ENCODE measurements around the gene BDH2.

Gene BDH2

GRCh38 chr4:103089481-103089880, 10.2 kb downstream of the BDH2 start:
- H3K4me3 ChIP-seq (ENCODE audit: low read length) = no peak overlapping the region
- no peak for DNase-seq (ENCODE audit: low read depth, low spot score)

GRCh38 chr4:103086551-103086950, 13.1 kb downstream of the BDH2 start:
- DNase-seq (ENCODE audit: low read depth, low spot score) = no peak
- H3K4me3 ChIP-seq (ENCODE audit: low read length) = no peak overlapping the region

GRCh38 chr4:103085555-103086196, 14.0 kb downstream of the BDH2 start:
- DNase-seq (ENCODE audit: low read depth, low spot score) = no peak
- no peak overlapping the region for H3K4me3 ChIP-seq (ENCODE audit: low read length)

GRCh38 chr4:103079621-103080020, 20.0 kb downstream of the BDH2 start:
- no peak overlapping the region for H3K4me3 ChIP-seq (ENCODE audit: low read length)
- no peak for DNase-seq (ENCODE audit: low read depth, low spot score)

- H3K4me3 ChIP-seq (ENCODE audit: low read length) = peak within 1 kb of the TSS; percentile 62
- DNase-seq (ENCODE audit: low read depth, low spot score) = peak; percentile 28
Observed at GRCh38 chr4:103076747-103077347, 22.8 kb downstream of the BDH2 start, which contains the start of gene SLC9B2. Gene SLC9B2 (minus strand): TSS chr4:103076761. CDS start chr4:103067550, 9,211 bp downstream.

- DNase-seq (ENCODE audit: low read depth, low spot score) = peak; percentile 44
Observed at GRCh38 chr4:103075894-103076746, 23.5 kb downstream of the BDH2 start.

GRCh38 chr4:103075435-103075893, 24.2 kb downstream of the BDH2 start:
- no peak for DNase-seq (ENCODE audit: low read depth, low spot score)
- peak overlapping the region; percentile 62 for H3K4me3 ChIP-seq (ENCODE audit: low read length)

More at GRCh38 chr4:103075894-103076746, 23.5 kb downstream of the BDH2 start:
- H3K4me3 ChIP-seq (ENCODE audit: low read length) = peak overlapping the region; percentile 62

- DNase-seq (ENCODE audit: low read depth, low spot score) = no peak
- no peak overlapping the region for H3K4me3 ChIP-seq (ENCODE audit: low read length)
Observed at GRCh38 chr4:103074744-103075434, 24.7 kb downstream of the BDH2 start.

- DNase-seq (ENCODE audit: low read depth, low spot score) = no peak
- H3K4me3 ChIP-seq (ENCODE audit: low read length) = no peak overlapping the region
Observed at GRCh38 chr4:103073792-103074438, 25.7 kb downstream of the BDH2 start.

GRCh38 chr4:103067841-103068547, 31.6 kb downstream of the BDH2 start:
- no peak overlapping the region for H3K4me3 ChIP-seq (ENCODE audit: low read length)
- DNase-seq (ENCODE audit: low read depth, low spot score) = no peak

GRCh38 chr4:103060453-103061148, 39.0 kb downstream of the BDH2 start:
- no peak overlapping the region for H3K4me3 ChIP-seq (ENCODE audit: low read length)

GRCh38 chr4:103054030-103054429, 45.6 kb downstream of the BDH2 start:
- no peak for DNase-seq (ENCODE audit: low read depth, low spot score)

More at GRCh38 chr4:103060453-103061148, 39.0 kb downstream of the BDH2 start:
- DNase-seq (ENCODE audit: low read depth, low spot score) = no peak

GRCh38 chr4:103052779-103053178, 46.9 kb downstream of the BDH2 start:
- H3K4me3 ChIP-seq (ENCODE audit: low read length) = no peak overlapping the region
- no peak for DNase-seq (ENCODE audit: low read depth, low spot score)

More at GRCh38 chr4:103054030-103054429, 45.6 kb downstream of the BDH2 start:
- no peak overlapping the region for H3K4me3 ChIP-seq (ENCODE audit: low read length)

- no peak for DNase-seq (ENCODE audit: low read depth, low spot score)
- H3K4me3 ChIP-seq (ENCODE audit: low read length) = no peak overlapping the region
Observed at GRCh38 chr4:103052145-103052544, 47.5 kb downstream of the BDH2 start.

GRCh38 chr4:103050736-103051436, 48.7 kb downstream of the BDH2 start:
- H3K4me3 ChIP-seq (ENCODE audit: low read length) = no peak overlapping the region
- no peak for DNase-seq (ENCODE audit: low read depth, low spot score)

GRCh38 chr4:103046416-103047290, 53.0 kb downstream of the BDH2 start:
- DNase-seq (ENCODE audit: low read depth, low spot score) = peak; percentile 32
- no peak overlapping the region for H3K4me3 ChIP-seq (ENCODE audit: low read length)
